Measurements from ENCODE around the gene KMO.

KMO gene

DNA sequence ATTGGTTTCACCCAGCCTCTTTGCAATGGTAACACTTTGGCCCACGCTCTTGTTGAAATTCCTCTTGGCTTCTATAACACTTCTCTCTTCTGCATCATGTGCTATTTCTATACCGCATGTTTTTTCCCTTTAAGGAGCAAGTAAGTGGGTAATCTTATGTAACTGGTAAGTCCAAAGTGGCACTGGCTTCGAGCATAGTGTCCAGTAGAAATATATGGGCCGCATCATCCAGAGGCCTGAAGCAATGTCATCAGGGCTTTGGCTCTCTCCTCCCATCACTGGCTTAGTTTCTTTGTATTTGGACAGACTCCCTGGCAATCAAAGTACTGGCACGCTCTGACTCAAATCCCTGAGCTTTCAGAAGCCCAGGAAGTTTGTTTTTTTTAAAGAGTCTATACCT, 90.5 kb downstream of the KMO start:
- no peaks in the 10 kb centered on the region for H3K27me3 ChIP-seq (ENCODE audit: insufficient read depth, poor library complexity, severe bottlenecking)
- no peak for DNase-seq (ENCODE audit: low read depth in 1 of 2, low spot score in 1 of 2)
- H3K27ac ChIP-seq (replicated peaks), result no peak overlapping the region
- no peak overlapping the region for H3K4me3 ChIP-seq (replicated peaks; ENCODE audit: insufficient read depth, low read length)
- TF ChIP-seq POLR2AphosphoS5 (IDR thresholded peaks at IDR 0.05; ENCODE audit: low read depth) (no peak), GABPA (IDR thresholded peaks at IDR 0.05; ENCODE audit: low read depth) (no peak), SPI1 (IDR thresholded peaks at IDR 0.05; ENCODE audit: borderline replicate concordance, low read depth) (no peak), CTCF (IDR thresholded peaks at IDR 0.05; ENCODE audit: insufficient read depth, low read length) (no peak)
- TF ChIP-seq, protein P1, sequence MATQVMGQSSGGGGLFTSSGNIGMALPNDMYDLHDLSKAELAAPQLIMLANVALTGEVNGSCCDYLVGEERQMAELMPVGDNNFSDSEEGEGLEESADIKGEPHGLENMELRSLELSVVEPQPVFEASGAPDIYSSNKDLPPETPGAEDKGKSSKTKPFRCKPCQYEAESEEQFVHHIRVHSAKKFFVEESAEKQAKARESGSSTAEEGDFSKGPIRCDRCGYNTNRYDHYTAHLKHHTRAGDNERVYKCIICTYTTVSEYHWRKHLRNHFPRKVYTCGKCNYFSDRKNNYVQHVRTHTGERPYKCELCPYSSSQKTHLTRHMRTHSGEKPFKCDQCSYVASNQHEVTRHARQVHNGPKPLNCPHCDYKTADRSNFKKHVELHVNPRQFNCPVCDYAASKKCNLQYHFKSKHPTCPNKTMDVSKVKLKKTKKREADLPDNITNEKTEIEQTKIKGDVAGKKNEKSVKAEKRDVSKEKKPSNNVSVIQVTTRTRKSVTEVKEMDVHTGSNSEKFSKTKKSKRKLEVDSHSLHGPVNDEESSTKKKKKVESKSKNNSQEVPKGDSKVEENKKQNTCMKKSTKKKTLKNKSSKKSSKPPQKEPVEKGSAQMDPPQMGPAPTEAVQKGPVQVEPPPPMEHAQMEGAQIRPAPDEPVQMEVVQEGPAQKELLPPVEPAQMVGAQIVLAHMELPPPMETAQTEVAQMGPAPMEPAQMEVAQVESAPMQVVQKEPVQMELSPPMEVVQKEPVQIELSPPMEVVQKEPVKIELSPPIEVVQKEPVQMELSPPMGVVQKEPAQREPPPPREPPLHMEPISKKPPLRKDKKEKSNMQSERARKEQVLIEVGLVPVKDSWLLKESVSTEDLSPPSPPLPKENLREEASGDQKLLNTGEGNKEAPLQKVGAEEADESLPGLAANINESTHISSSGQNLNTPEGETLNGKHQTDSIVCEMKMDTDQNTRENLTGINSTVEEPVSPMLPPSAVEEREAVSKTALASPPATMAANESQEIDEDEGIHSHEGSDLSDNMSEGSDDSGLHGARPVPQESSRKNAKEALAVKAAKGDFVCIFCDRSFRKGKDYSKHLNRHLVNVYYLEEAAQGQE (IDR thresholded peaks at IDR 0.05; ENCODE audit: insufficient replicate concordance, low read depth), result no peak

GRCh38 chr1:241624935-241625334, 92.8 kb downstream of the KMO start:
- H3K27ac ChIP-seq (replicated peaks), result no peak overlapping the region
- TF ChIP-seq SPI1 (IDR thresholded peaks at IDR 0.05; ENCODE audit: borderline replicate concordance, low read depth), result no peak
- no peak for TF ChIP-seq POLR2AphosphoS5 (IDR thresholded peaks at IDR 0.05; ENCODE audit: low read depth)
- no peak for TF ChIP-seq GABPA (IDR thresholded peaks at IDR 0.05; ENCODE audit: low read depth)
- no peak for TF ChIP-seq CTCF (IDR thresholded peaks at IDR 0.05; ENCODE audit: insufficient read depth, low read length)
- TF ChIP-seq, protein P1 (IDR thresholded peaks at IDR 0.05; ENCODE audit: insufficient replicate concordance, low read depth), result no peak
- H3K27me3 ChIP-seq (ENCODE audit: insufficient read depth, poor library complexity, severe bottlenecking), result no peaks in the 10 kb centered on the region
- no peak overlapping the region for H3K4me3 ChIP-seq (replicated peaks; ENCODE audit: insufficient read depth, low read length)
- DNase-seq (ENCODE audit: low read depth in 1 of 2, low spot score in 1 of 2), result no peak

DNA sequence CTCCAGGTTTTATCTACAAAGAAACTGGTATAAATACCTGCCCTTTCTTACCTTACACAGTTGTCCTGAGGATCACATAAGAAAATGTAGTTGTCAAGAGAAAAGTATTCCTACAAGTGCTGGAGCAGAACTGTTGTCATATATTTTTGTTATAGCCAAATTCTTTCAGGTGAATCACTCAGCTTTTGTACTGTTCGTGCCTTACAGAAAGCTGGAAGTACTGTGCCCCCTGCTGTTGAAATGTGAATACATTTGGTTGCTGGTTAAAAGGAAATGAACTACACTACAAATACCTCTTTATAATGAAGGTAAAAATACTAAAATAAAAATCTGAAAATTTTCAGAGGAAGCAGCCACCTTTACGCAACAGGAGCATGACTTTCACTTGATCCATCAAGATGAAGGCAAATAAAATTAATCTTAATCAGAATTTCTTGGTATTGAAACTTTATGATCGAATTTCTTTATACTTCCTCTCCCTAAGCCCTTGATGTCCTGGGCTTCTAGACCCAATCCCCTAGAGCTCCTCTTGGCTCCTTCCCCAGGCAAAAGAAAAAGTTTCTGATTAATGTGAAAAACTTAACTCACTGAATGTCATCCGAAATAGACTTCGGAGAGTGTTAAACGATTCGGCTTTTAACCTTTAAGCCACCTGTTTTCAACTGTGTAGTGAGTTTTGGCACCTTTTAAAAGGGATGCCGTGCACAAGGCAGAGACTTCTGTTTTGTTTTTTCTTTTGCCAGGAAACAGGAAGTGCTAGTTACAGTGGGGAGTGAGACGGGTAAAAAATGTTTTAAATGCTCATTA, 95.5 kb downstream of the KMO start:
- H3K27ac ChIP-seq (replicated peaks), result peak overlapping the region; percentile 34
- H3K27me3 ChIP-seq (ENCODE audit: insufficient read depth, poor library complexity, severe bottlenecking), result no peaks in the 10 kb centered on the region
- TF ChIP-seq CTCF (IDR thresholded peaks at IDR 0.05; ENCODE audit: insufficient read depth, low read length) (peak; percentile 26), POLR2AphosphoS5 (IDR thresholded peaks at IDR 0.05; ENCODE audit: low read depth) (no peak), GABPA (IDR thresholded peaks at IDR 0.05; ENCODE audit: low read depth) (no peak), SPI1 (IDR thresholded peaks at IDR 0.05; ENCODE audit: borderline replicate concordance, low read depth) (peak; percentile 94)
- TF ChIP-seq, protein P1 (IDR thresholded peaks at IDR 0.05; ENCODE audit: insufficient replicate concordance, low read depth), result no peak
- H3K4me3 ChIP-seq (replicated peaks; ENCODE audit: insufficient read depth, low read length), result no peak overlapping the region
- DNase-seq (ENCODE audit: low read depth in 1 of 2, low spot score in 1 of 2), result peak in 1 of 2 experiments; percentile 60
